Measurements from ENCODE around the gene ORM2. TPM values are rescaled to one million over a fixed set of nuclear protein-coding genes. Genes with fewer than 3 reads are reported as not detected.

Gene ORM2
- total RNA-seq, 2 donors from 2014 or later = 0.59 to 0.80 TPM

- no peaks in the 10 kb centered on the region for H3K4me1 Mint-ChIP-seq
- Histone ChIP-seq H3K9ac (ENCODE audit: extremely low read depth, low read length, poor library complexity, severe bottlenecking) (no peak overlapping the region), H3K4me3 (ENCODE audit: low read length) (no peak overlapping the region), H3K4me1 (ENCODE audit: control insufficient read depth, insufficient read depth, low read length) (no peaks in the 10 kb centered on the region), H3K9me3 (ENCODE audit: control insufficient read depth, low read length) (no peaks in the 10 kb centered on the region), H3K27ac (ENCODE audit: low read depth, low read length) (no peak overlapping the region), H3K36me3 (ENCODE audit: control insufficient read depth, insufficient read depth, low read length) (no peaks in the 10 kb centered on the region), H3K27me3 (ENCODE audit: control insufficient read depth, insufficient read depth, low read length, poor library complexity, severe bottlenecking) (no peaks in the 10 kb centered on the region)
- WGBS, 2 experiments (ENCODE audit: insufficient coverage in 1 of 2, insufficient read length in 1 of 2) = 83 to 84% methylated on average over 7 to 10 of the region's 10 CpGs
- peaks cover 23% of the 10 kb centered on the region for H3K36me3 Mint-ChIP-seq (ENCODE audit: low read depth)
- H3K27ac Mint-ChIP-seq = no peak overlapping the region
- DNase-seq = no peak
- no peak for TF ChIP-seq CTCF (conservative IDR thresholded peaks at IDR 0.05)
- H3K27me3 Mint-ChIP-seq (ENCODE audit: insufficient read depth) = no peaks in the 10 kb centered on the region
- no peak overlapping the region for H3K4me3 Mint-ChIP-seq
- peaks cover 2% of the 10 kb centered on the region for H3K9me3 Mint-ChIP-seq
These were observed 6.5 kb downstream of the ORM2 start for GRCh38 chr9:114336157-114336556.

- Histone ChIP-seq H3K9ac (ENCODE audit: extremely low read depth, low read length, poor library complexity, severe bottlenecking) (no peak overlapping the region), H3K27ac (ENCODE audit: low read depth, low read length) (no peak overlapping the region), H3K4me3 (ENCODE audit: low read length) (no peak overlapping the region), H3K27me3 (ENCODE audit: control insufficient read depth, insufficient read depth, low read length, poor library complexity, severe bottlenecking) (no peaks in the 10 kb centered on the region), H3K9me3 (ENCODE audit: control insufficient read depth, low read length) (no peaks in the 10 kb centered on the region), H3K4me1 (ENCODE audit: control insufficient read depth, insufficient read depth, low read length) (no peaks in the 10 kb centered on the region), H3K36me3 (ENCODE audit: control insufficient read depth, insufficient read depth, low read length) (no peaks in the 10 kb centered on the region)
- no peaks in the 10 kb centered on the region for H3K27me3 Mint-ChIP-seq (ENCODE audit: insufficient read depth)
- no peaks in the 10 kb centered on the region for H3K4me1 Mint-ChIP-seq
- H3K27ac Mint-ChIP-seq = no peak overlapping the region
- no peak for DNase-seq
- no peak for TF ChIP-seq CTCF (conservative IDR thresholded peaks at IDR 0.05)
- H3K4me3 Mint-ChIP-seq = no peak overlapping the region
- peaks cover 27% of the 10 kb centered on the region for H3K36me3 Mint-ChIP-seq (ENCODE audit: low read depth)
- 91 to 93% methylated on average over 9 to 23 of the region's 23 CpGs for WGBS, 2 experiments (ENCODE audit: insufficient coverage in 1 of 2, insufficient read length in 1 of 2)
- peaks cover 2% of the 10 kb centered on the region for H3K9me3 Mint-ChIP-seq
These were observed 7.2 kb downstream of the ORM2 start for GRCh38 chr9:114336699-114337395.

GRCh38 chr9:114338187-114338586, 8.5 kb downstream of the ORM2 start:
- peaks cover 29% of the 10 kb centered on the region for H3K36me3 Mint-ChIP-seq (ENCODE audit: low read depth)
- H3K4me1 ChIP-seq (ENCODE audit: control insufficient read depth, insufficient read depth, low read length) = no peaks in the 10 kb centered on the region
- DNase-seq = no peak
- H3K9me3 Mint-ChIP-seq = peaks cover 2% of the 10 kb centered on the region
- H3K27ac Mint-ChIP-seq = no peak overlapping the region
- H3K9ac ChIP-seq (ENCODE audit: extremely low read depth, low read length, poor library complexity, severe bottlenecking) = no peak overlapping the region
- H3K4me1 Mint-ChIP-seq = no peaks in the 10 kb centered on the region
- 89 to 93% methylated on average over 2 of the region's 2 CpGs for WGBS, 2 experiments (ENCODE audit: insufficient coverage in 1 of 2, insufficient read length in 1 of 2)
- no peak overlapping the region for H3K4me3 Mint-ChIP-seq
- no peaks in the 10 kb centered on the region for H3K9me3 ChIP-seq (ENCODE audit: control insufficient read depth, low read length)
- H3K4me3 ChIP-seq (ENCODE audit: low read length) = no peak overlapping the region
- no peaks in the 10 kb centered on the region for H3K27me3 Mint-ChIP-seq (ENCODE audit: insufficient read depth)
- TF ChIP-seq CTCF (conservative IDR thresholded peaks at IDR 0.05) = no peak
- no peak overlapping the region for H3K27ac ChIP-seq (ENCODE audit: low read depth, low read length)
- H3K27me3 ChIP-seq (ENCODE audit: control insufficient read depth, insufficient read depth, low read length, poor library complexity, severe bottlenecking) = no peaks in the 10 kb centered on the region
- peaks cover 4% of the 10 kb centered on the region for H3K36me3 ChIP-seq (ENCODE audit: control insufficient read depth, insufficient read depth, low read length)

Measured in endodermal cell (in vitro differentiated cells).